HG02938 (cell line): Measurements from ENCODE around the gene KIRREL1.
A peak's percentile ranks its signal among the peaks of the same experiment; 100 is the strongest.

Experiments used
- ATAC-seq: cut with Tn5 transposase; IDR thresholded peaks from one replicate; pipeline ENCODE4 v1.9.1; 2021; ENCODE audit warnings: mild to moderate bottlenecking, moderate library complexity; ENCODE audit not compliant: unreplicated experiment

Gene KIRREL1

DNA sequence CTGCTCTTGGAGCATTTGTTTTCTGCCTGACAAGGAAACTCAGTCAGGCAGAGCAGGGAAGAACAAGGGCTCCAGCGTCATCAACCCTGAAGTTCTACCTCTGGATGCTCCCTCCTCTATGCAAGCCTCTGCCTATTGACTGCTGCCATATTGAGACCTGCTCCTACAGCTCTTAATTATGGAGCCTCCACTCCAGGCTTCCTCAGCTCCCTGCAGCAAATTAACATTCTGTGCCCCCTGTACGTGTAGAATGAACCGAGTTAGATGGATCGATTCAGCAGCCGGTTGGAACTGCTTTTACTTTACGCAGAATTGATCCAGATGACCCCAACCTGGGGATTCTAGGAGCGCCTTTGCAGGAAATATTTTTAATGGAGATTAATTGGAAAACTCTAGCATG lies 68.7 kb downstream of the KIRREL1 start:
- ATAC-seq, result no peak

DNA sequence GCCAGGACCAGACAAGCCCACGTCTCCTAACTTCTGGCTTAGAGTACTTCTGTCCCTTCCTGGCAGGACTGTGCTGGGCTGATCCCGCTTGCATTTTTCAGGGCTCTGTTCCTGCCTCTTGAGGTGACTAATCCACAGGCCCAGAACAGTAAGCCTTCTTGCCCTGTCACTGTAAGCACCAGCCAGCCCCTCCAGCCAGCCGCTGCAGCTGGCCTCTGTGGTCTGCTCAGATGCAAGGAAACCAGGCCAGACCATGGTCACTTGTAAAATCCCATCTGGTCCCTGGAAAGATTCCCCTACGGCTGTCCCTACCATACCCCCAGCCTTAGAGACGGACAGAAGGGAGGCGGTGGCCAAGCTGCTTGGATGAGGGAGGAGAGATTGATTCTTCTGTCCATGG lies 74.2 kb downstream of the KIRREL1 start:
- no peak for ATAC-seq

DNA sequence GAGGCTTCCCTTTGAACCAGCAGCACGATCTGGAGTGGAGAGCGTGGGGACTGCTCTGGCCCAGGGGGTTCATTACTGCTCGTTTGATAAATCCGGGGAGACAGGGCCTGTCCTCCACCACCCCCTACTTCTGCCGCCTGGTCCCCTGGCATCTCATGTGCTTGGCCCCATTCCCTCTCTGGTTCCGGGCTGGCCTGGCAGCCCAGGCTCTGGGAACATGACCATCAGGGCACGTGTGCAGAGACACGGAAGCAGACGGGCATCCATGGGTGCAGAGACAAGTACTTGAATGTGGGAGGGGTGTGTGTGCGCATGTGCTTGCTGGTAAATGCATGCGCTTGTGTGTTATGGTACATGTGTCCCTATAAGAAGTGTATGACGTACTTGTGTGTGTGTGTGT lies 75.5 kb downstream of the KIRREL1 start:
- no peak for ATAC-seq

DNA sequence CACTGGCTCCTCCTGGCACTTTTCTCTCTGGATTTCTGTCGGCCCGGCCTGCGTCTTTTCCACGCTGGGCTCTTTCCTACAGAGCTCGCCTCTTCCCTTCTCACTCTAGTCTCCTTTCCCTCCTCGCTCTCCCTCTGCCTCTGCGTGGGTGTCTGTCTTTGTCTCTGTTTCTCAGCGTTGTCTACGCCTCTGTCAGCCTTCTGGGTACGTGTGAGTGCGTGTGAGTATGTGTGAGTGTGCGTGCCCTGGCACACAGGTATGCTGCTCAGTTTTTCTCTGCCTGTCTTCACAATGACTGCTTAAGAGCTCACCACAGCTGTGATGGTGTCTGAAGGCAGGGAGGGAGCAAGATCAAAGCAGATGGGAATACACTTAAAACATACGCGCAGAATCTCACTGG lies 77.7 kb downstream of the KIRREL1 start:
- no peak for ATAC-seq

DNA sequence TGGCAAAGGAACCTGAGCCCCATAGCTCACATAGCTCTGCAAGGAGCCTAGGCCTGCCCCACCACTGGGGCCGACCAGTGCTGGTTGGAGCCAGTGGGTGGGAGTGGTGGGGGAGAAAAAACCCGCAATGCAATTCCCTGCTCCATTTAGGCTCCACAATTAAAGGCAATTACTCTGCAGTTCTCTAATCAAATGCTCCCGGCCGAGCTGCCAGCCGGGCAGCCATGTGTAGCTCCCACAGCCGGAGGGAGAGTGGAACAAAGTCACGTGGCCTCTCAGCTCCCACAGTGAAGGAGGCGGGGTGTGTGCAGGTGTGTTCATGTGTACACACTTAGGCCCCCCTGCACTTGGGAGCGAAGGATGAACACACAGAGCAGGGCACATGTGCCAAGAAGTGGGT lies 81.6 kb downstream of the KIRREL1 start:
- ATAC-seq, result no peak

DNA sequence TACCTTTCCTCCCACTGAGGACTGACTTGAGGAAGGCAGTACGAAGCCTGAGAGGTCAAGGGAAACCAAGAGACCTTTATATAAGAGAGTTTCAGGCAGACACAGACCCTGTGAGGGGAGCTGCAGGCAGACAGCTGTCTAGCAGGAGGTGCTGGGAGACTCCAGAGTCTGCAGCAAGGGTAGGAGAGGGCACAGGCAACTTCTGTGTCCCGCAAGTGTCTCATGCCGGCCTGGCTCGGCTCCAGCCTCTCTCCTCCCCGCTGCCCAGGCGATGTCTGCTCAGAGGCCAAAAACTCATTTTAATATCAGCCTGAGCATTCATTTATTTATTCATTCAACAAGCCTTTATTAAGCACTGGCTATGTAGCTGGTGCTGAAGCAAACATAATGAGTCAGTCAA lies 83.0 kb downstream of the KIRREL1 start:
- ATAC-seq, result no peak

DNA sequence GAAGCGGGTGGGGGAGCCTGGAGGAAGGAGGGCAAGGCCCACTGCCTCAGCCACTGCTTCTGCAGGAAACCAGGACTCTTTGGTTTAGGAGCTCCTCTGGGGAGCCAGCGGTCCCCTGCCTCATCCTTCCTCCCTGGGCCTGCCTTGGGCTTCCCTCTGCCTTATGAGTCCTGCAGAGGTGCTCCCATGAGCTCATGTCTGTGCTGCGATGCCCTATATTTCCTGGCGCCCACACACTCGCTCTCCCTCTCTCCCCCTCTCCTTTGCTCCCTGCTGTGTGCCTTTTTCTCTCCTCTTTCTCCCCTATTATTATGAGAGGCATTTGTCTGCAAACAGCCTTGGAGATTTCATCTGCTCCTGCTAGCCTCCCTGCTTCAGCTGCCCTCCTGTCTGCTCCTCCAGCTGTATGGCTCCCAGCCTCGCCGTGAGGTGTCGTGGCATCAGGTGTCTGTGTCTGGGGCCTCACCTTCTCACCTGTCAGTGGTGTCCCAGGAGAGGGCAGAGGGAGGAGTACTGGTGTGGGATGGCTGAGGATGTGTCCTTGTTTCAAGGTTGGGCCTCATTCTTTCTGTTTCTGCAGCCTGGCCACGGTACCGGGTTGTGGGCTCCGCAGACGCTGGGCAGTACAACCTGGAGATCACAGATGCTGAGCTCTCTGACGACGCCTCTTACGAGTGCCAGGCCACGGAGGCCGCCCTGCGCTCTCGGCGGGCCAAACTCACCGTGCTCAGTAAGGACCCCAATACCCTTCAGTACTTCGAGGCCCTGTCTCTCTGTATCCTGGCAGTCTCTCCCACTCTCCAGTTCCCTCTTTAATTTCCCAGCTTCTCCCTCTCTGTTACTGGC lies 84.2 kb downstream of the KIRREL1 start:
- no peak for ATAC-seq

DNA sequence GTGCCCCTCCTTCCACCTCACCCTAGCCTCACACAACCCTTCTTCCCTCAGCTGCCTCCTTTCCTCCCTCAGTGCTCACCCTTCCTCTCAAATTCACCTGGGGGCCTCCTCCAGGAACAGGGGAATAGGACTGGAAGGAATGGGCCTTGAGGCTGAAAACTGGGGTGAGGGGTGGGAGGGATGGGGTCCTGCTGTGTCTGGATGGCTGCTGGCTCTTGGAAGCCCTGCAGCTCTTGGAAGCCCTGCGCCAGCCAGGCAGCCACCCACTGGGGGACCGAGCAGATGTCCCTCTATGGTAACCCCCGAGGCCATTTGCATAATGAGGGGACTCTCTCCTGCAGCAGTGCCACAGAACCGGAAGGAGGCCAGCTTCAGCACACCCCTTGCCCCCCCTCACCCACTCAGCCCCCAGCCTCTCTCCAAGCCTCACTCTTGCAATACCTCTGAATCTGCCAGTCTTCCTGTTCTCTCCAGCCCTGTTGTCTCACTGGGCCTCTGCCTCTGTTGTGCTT lies 85.2 kb downstream of the KIRREL1 start:
- ATAC-seq, result no peak

DNA sequence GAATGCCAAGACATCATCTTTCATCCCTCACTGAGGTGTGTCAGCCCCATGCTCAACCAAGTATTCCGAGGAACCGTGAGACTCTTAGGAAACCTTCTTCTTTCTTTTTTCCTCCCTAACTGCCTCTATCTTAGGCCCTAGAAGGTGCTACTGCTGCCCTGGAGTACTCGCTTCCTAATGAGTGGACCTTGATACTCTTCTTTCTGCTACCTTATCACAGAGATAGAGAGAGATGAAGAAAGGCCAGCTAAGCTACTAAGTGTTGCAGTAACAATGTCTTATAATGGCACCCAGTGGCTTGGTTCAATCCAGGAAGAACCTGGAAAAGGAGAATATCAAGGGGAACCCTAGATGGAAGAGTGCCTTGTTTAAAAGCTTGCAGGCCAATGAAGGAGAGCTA lies 86.6 kb downstream of the KIRREL1 start:
- ATAC-seq, result no peak

DNA sequence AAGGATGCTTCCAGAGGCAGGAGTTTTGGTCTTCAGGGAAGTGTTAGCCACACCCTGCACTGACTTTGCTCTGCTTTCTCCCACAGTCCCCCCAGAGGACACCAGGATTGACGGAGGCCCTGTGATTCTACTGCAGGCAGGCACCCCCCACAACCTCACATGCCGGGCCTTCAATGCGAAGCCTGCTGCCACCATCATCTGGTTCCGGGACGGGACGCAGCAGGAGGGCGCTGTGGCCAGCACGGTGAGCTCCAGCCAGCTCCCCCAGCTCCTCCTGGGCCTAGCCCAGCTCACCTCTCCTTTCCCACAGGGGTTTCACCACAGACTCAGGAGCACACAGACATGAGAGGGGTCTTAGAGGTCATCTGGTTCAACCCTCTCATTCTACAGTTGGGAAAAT lies 90.9 kb downstream of the KIRREL1 start:
- ATAC-seq, result no peak

DNA sequence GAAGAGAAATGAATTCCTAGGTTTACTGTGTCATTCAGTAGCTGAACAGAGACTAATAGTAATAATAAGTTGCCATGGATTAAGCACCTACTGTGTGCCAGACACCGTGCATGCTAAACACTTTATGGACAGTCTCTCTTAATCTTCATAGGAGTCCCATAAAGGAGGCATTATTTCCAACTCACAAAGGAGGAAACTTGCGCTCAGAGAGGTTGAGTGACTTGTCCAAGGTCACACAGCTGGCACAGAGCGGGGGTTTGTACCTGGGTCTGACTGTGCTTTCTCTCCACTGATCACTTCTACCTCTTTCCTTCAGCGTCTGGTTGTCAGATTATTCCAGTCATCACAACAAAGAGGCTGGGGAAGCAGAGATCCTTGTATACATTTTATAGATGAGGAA lies 91.3 kb downstream of the KIRREL1 start:
- ATAC-seq, result no peak

DNA sequence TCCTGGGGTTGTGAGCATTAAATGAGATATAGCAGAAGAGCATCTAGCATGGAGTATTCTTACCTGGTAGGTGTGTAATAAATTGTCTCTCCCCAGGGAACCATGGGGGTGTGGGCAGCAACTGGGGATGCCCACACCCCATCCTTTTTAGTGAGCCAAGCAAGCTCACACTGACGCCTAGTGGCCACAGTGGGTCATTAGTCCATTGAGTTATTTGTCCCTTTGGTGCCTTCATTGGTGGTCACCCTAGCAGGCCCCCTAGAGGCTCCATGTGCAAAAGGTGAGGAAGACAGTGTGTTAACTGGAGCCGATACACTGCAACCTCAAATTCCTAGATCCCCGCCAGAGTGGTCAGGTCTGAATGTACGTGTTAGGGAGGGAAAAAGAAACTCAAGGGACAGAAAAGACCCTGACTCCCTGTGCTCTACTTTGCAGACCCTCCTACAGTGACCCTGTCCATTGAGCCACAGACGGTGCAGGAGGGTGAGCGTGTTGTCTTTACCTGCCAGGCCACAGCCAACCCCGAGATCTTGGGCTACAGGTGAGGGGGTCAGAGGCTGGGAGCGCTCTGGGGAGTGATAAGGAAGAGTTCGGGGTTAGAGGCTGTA lies 94.0 kb downstream of the KIRREL1 start:
- no peak for ATAC-seq

DNA sequence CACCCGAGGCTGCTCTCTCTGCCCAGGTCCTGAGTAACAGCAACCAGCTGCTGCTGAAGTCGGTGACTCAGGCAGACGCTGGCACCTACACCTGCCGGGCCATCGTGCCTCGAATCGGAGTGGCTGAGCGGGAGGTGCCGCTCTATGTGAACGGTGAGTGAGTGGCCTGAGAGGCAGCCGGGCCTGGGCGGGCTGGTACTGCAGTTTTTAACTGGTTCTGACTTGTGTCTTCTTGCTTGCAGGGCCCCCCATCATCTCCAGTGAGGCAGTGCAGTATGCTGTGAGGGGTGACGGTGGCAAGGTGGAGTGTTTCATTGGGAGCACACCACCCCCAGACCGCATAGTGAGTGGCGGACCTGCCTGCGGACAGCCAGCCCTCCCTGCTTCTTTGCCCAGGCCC lies 96.0 kb downstream of the KIRREL1 start:
- no peak for ATAC-seq

DNA sequence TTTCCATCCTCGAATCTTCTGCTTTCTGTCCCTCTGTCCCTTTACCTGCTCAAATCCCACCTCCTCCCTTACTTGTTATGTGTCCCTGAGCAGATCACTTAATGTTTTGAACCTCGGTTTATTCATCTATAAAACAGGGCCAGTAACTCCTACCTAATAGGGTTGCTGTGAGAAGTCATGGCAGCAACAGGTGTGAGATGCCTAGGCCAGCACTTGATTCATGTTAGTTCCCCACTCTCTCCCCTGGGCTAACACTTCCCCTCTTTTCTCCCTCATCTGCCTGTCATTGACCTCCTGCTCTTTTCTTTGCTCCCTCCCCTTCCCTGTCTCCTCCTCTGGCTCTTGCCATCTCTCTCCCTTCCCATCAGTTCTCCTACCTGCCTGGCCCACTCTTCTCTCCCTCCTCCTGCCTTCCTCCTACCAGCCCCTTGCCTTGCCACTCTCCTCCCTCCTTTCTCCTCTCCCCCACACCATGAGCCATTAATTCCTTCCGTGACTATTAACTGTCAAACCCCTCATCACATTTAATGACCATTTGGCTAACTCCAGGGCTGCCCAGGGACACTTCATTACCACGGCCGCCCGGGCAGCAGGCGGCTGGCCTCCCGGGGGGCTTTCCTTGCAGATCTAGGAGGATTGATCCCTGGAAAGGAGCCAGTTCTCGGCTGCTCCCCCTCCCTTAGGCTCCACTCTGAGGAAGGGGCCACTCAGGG lies 96.6 kb downstream of the KIRREL1 start:
- ATAC-seq, result no peak

DNA sequence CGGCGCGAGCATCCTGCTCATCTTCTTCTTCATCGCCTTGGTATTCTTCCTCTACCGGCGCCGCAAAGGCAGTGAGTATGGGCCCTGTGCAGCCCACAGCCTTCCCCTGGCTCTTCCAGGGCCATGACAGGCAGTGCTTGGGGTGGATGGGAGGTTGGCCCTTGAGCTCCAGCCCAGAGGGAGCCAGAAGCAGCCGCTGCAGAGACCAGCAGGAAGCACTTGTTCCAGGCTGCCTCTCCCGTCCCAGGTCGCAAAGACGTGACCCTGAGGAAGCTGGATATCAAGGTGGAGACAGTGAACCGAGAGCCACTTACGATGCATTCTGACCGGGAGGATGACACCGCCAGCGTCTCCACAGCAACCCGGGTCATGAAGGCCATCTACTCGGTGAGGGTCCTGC lies 99.9 kb downstream of the KIRREL1 start:
- no peak for ATAC-seq

DNA sequence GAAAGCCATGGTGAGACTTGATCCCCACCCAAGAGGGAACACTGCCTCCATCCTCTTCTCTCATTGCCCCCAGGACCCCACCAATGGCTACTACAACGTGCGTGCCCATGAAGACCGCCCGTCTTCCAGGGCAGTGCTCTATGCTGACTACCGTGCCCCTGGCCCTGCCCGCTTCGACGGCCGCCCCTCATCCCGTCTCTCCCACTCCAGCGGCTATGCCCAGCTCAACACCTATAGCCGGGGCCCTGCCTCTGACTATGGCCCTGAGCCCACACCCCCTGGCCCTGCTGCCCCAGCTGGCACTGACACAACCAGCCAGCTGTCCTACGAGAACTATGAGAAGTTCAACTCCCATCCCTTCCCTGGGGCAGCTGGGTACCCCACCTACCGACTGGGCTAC lies 101.1 kb downstream of the KIRREL1 start:
- no peak for ATAC-seq

DNA sequence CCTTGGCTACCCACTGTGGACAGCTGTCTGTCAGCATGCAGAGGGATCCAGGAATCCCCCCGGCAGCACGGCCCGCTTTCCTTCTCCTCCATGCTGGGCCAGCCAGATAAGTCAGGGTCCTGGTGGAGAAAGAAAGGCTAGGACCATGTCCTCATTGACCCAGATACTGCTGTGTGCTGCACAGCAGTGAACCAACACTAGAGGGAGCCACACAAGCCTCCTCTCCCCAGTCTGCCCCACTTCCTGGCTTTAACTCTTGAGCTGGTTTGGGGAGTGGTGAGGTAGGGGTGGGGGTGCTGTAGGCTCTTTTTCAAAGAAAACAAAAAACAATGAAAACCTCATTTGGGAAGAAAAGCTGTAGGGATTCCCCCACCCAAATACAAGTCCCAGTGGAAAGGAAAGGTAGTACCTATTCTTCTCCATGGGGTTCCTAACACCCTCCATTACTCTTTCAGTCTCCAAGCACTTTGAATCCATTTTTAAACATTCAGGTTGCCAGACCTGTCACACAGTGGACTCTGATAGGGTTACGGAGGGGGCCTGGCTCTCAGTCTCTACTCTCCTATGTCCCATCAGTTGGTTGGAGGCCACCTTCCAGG lies 102.4 kb downstream of the KIRREL1 start:
- peak; percentile 61 for ATAC-seq

DNA sequence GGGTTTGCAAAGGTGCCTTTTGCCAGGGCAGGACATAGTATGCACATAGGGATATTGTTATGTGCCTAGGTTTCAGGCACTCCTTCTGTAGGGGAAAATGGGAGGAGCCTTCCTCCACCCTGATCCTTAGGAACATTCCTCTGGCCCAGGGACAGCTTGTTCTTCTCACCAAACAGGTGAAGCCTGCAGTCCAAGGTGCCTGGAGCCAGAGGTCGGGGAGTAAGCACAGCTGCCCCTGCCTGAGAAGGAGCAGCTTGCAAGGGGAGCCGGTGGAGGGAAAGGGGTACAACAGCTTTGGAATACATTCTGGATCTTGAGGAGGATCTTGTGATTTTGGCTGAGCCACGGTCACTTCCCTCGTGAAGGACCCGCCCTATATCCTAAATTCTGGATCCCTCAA lies 104.8 kb downstream of the KIRREL1 start:
- ATAC-seq, result no peak

DNA sequence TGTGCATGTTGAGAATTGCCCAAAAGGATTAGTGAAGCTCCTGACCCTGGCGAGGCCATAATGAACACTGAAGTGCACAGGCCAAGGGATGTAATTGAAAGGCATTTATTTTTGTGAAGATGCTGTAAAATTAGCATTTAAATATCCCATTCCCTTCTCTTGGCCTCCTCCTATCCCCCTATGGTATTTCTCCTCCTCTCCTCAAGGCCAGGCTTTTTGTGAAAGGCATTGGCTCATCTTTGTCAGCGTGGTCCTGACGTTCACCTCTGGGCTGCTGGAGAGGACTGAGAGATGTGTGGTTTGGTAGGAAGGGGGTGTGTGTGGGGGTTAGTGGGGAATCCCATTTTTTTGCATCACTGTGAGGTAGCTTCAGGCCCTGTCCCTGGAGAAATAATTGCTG lies 105.7 kb downstream of the KIRREL1 start:
- ATAC-seq, result no peak

DNA sequence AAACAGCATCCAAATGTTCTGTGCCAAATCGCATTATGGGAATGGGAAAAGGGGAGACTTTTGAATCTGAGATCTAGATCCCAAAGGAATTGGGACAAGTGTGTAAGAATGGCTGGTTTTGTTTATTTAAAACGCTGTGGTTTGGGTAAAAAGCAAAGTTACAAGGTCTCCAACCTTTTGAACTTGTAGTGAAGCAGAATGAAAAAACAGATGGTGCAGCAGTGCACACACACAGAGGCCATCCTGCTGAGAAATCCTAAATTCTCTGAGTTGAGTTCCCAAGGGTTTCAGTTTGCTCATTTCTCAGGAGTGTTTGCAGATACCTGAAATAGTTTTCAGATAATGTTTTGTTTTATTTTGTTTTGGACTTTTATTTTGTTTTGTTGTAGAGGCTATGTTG lies 107.1 kb downstream of the KIRREL1 start:
- ATAC-seq, result no peak

DNA sequence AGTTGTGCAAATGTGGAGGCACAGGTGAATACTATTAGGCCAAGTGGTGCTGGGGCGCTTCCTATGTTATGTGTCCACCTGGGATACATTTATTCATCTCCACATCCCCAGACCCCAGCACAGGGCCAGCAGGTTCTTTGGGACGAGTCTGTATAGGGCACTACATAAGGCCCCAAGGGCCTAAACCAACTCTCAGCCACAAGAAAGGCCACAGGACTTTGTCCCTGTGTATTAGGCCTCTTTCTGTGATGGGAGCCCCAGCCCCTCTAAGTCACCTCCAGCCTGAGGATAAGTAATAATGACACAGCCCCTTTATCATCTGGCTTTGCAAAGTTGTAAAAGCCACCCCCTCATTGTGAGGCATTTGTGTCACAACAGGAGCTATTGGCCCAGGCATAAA lies 108.0 kb downstream of the KIRREL1 start:
- ATAC-seq, result no peak
